Trophoblast cell (in vitro differentiated cells and primary cell): Measurements from ENCODE around the gene NMNAT2.

Experiments used
- DNase-seq, 2 donors: peaks; one replicate each; pipeline ENCODE4 v3.0.0-alpha.2; 2016
- H2AFZ ChIP-seq: 2 replicates; pipeline ENCODE4 v1.6.1; 2013; ENCODE audit warnings: low read length, moderate library complexity, mild to moderate bottlenecking; ENCODE audit not compliant: insufficient read depth, poor library complexity
- H2AK5ac ChIP-seq: 2 replicates; pipeline ENCODE4 v1.6.1; 2013; ENCODE audit warnings: mild to moderate bottlenecking, low read length
- H2BK120ac ChIP-seq: 2 replicates; pipeline ENCODE4 v1.6.1; 2013; ENCODE audit warnings: low read length, mild to moderate bottlenecking, moderate library complexity; ENCODE audit not compliant: insufficient read depth, poor library complexity
- H2BK12ac ChIP-seq: 2 replicates; pipeline ENCODE4 v1.6.1; 2013; ENCODE audit warnings: mild to moderate bottlenecking, low read length, moderate library complexity
- H2BK5ac ChIP-seq: 2 replicates; pipeline ENCODE4 v1.6.1; 2013; ENCODE audit warnings: low read length, low read depth, moderate library complexity, mild to moderate bottlenecking; ENCODE audit not compliant: poor library complexity
- H3K14ac ChIP-seq: 2 replicates; pipeline ENCODE4 v1.6.1; 2013; ENCODE audit warnings: mild to moderate bottlenecking, low read length
- H3K18ac ChIP-seq: 2 replicates; pipeline ENCODE4 v1.6.1; 2013; ENCODE audit warnings: mild to moderate bottlenecking, low read length
- H3K23ac ChIP-seq: 2 replicates; pipeline ENCODE4 v1.6.1; 2013; ENCODE audit warnings: low read length
- H3K27ac ChIP-seq: 2 replicates; pipeline ENCODE4 v1.5.1; 2013; ENCODE audit warnings: low read depth, mild to moderate bottlenecking, inconsistent platforms, low read length, moderate library complexity
- H3K27me3 ChIP-seq: 2 replicates; pipeline ENCODE4 v1.6.1; 2013; ENCODE audit warnings: inconsistent platforms, mild to moderate bottlenecking, low read length, moderate library complexity; ENCODE audit not compliant: insufficient read depth
- H3K36me3 ChIP-seq, 2 experiments: 1 replicate in 1 of 2; 2 replicates in 1 of 2; pipeline ENCODE4 v1.6.1; 2013; ENCODE audit warnings: low read length in 2 of 2, mild to moderate bottlenecking in 2 of 2, moderate library complexity in 1 of 2; ENCODE audit not compliant: insufficient read depth in 2 of 2, control insufficient read depth in 1 of 2
- H3K4ac ChIP-seq: 2 replicates; pipeline ENCODE4 v1.6.1; 2013; ENCODE audit warnings: low read depth, mild to moderate bottlenecking, low read length, moderate library complexity
- H3K4me1 ChIP-seq, 2 experiments: 1 replicate in 1 of 2; 2 replicates in 1 of 2; pipeline ENCODE4 v1.6.1; 2013; ENCODE audit warnings: low read length in 2 of 2, mild to moderate bottlenecking in 2 of 2, moderate library complexity in 1 of 2; ENCODE audit not compliant: insufficient read depth in 2 of 2, control insufficient read depth in 1 of 2
- H3K4me2 ChIP-seq: 2 replicates; pipeline ENCODE4 v1.6.1; 2013; ENCODE audit warnings: inconsistent platforms, mild to moderate bottlenecking, low read length, moderate library complexity
- H3K4me3 ChIP-seq: 2 replicates; pipeline ENCODE4 v1.5.1; 2013; ENCODE audit warnings: mild to moderate bottlenecking, low read depth, low read length, inconsistent platforms
- H3K79me1 ChIP-seq: one replicate; pipeline ENCODE4 v1.6.1; 2013; ENCODE audit warnings: low read length
- H3K79me2 ChIP-seq: 2 replicates; pipeline ENCODE4 v1.6.1; 2013; ENCODE audit warnings: low read length, mild to moderate bottlenecking; ENCODE audit not compliant: control insufficient read depth, insufficient read depth, poor library complexity
- H3K9ac ChIP-seq: 2 replicates; pipeline ENCODE4 v1.6.1; 2013; ENCODE audit warnings: mild to moderate bottlenecking, low read length
- H3K9me3 ChIP-seq: 2 replicates; pipeline ENCODE4 v1.6.1; 2013; ENCODE audit warnings: low read depth, mild to moderate bottlenecking, control low read depth, inconsistent platforms, low read length; ENCODE audit not compliant: insufficient read depth
- H4K12ac ChIP-seq: 2 replicates; pipeline ENCODE4 v1.6.1; 2013; ENCODE audit warnings: low read depth, mild to moderate bottlenecking, low read length, moderate library complexity
- H4K8ac ChIP-seq: 2 replicates; pipeline ENCODE4 v1.6.1; 2013; ENCODE audit warnings: low read depth, mild to moderate bottlenecking, low read length, moderate library complexity
- H4K91ac ChIP-seq: one replicate; pipeline ENCODE4 v1.6.1; 2013; ENCODE audit warnings: low read depth, mild to moderate bottlenecking, low read length, moderate library complexity
- WGBS: extraction: QIAGEN DNeasy Blood & Tissue Kit; methylation state at CpG from one replicate; pipeline ENCODE4 v1.1.7; 2013; ENCODE audit warnings: missing lambda C conversion rate; ENCODE audit not compliant: insufficient read length, insufficient coverage; ENCODE audit errors: extremely low coverage; 5-methylcytosine and 5-hydroxymethylcytosine counted together

Gene NMNAT2

DNA sequence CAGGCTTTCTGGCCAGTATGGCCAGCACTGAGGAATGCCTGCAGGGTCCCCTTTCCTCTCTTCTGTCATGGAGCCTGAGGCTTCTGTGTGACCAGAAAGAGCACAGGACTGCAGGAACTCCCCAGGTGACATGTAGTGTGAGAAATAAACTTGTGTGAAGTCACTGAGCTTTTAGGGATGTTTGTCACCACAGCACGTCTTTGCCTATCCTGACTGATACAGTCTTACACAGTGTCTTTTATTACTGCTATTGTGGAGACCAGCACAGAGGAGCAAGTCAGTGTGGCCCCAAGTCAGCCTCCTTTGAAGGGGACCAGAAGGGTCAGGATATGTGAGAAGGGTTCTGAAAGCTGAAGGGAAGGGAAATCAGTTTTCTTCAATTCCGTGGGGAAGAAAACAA is 129.6 kb downstream of the NMNAT2 start:
- Histone ChIP-seq H3K79me2 (no peaks in the 10 kb centered on the region), H2AFZ (no peak overlapping the region), H3K27ac (no peak overlapping the region), H2BK5ac (no peak overlapping the region), H3K4me1 (peaks cover 14 to 25% of the 10 kb centered on the region in 2 experiments), H3K27me3 (no peaks in the 10 kb centered on the region), H3K79me1 (peaks cover 9% of the 10 kb centered on the region), H2BK120ac (no peak overlapping the region), H2AK5ac (no peak overlapping the region), H4K12ac (no peak overlapping the region), H3K4ac (no peak overlapping the region), H3K9me3 (no peaks in the 10 kb centered on the region), H2BK12ac (no peak overlapping the region), H4K91ac (no peak overlapping the region), H3K18ac (no peak overlapping the region), H3K9ac (no peak overlapping the region), H3K4me2 (no peak overlapping the region), H4K8ac (no peak overlapping the region), H3K36me3 (peaks cover 0 to 4% of the 10 kb centered on the region in 2 experiments), H3K23ac (no peak overlapping the region), H3K14ac (no peak overlapping the region), H3K4me3 (no peak overlapping the region)
- DNase-seq = no peak
- no CpG with 5 or more reads among the region's 2 CpGs for WGBS

DNA sequence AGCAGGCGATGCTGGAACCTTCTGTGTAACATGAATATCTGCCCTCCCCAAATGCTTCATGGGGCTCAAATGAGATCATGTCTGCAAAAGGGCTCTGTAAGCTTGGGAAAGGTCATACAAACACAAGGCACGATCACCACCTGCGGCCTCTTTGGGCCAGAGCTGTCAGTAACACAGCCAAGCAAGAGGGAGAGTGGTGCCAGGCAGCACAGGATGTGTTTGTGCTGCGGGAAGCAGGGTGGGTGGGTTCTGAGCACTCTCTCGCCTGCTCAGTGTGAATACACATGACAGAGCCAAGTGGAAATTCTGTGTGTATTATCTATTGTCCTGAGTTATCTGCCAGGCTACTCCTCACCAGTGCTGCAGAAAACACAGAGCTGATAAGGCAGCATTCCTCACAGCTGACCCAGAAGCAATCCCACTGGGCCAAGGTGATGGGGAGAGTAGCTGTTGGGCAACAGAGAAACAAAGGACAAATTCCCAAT is 130.9 kb downstream of the NMNAT2 start:
- peak in 1 of 2 donors; percentile 53 for DNase-seq
- H3K27ac ChIP-seq = peak overlapping the region; percentile 31
- H3K14ac ChIP-seq = no peak overlapping the region
- H2BK5ac ChIP-seq = peak overlapping the region; percentile 18
- peak overlapping the region; percentile 25 for H4K91ac ChIP-seq
- no CpG with 5 or more reads among the region's 5 CpGs for WGBS
- H2AK5ac ChIP-seq = no peak overlapping the region
- no peaks in the 10 kb centered on the region for H3K27me3 ChIP-seq
- no peak overlapping the region for H4K12ac ChIP-seq
- no peak overlapping the region for H3K23ac ChIP-seq
- peaks cover 0 to 4% of the 10 kb centered on the region in 2 experiments for H3K36me3 ChIP-seq
- peaks cover 20% of the 10 kb centered on the region for H3K79me1 ChIP-seq
- peak overlapping the region; percentile 3 for H2BK120ac ChIP-seq
- no peak overlapping the region for H3K9ac ChIP-seq
- no peak overlapping the region for H3K18ac ChIP-seq
- H4K8ac ChIP-seq = no peak overlapping the region
- peaks cover 17 to 24% of the 10 kb centered on the region in 2 experiments for H3K4me1 ChIP-seq
- no peak overlapping the region for H3K4ac ChIP-seq
- H2AFZ ChIP-seq = no peak overlapping the region
- H3K4me3 ChIP-seq = no peak overlapping the region
- peak overlapping the region; percentile 37 for H2BK12ac ChIP-seq
- H3K9me3 ChIP-seq = no peaks in the 10 kb centered on the region
- H3K4me2 ChIP-seq = no peak overlapping the region
- peaks cover 2% of the 10 kb centered on the region for H3K79me2 ChIP-seq

DNA sequence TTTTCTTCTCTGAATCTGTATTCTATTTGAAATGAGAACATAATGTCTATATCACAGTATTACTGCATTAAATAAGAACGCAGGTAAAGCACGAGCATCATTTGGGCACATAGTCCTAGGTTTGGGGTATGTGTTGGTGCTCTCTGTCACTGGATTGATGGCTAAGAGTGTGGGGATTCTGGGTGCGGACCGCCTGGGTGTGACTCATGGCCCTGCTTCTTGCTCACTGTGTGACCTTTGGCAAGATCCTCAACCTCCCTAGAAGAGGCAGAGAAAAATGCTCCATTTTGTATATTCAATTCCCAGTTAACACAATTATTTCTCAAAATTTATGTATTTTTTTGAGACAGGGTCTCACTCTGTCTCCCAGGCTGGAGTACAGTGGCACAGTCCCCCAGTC is 132.4 kb downstream of the NMNAT2 start:
- H2AK5ac ChIP-seq = no peak overlapping the region
- peaks cover 22 to 23% of the 10 kb centered on the region in 2 experiments for H3K4me1 ChIP-seq
- H3K9me3 ChIP-seq = no peaks in the 10 kb centered on the region
- no CpG with 5 or more reads among the region's 4 CpGs for WGBS
- no peak overlapping the region for H3K27ac ChIP-seq
- H3K36me3 ChIP-seq = peaks cover 0 to 4% of the 10 kb centered on the region in 2 experiments
- no peak overlapping the region for H3K4ac ChIP-seq
- no peak overlapping the region for H4K12ac ChIP-seq
- H3K79me2 ChIP-seq = peaks cover 2% of the 10 kb centered on the region
- no peak overlapping the region for H3K4me3 ChIP-seq
- H3K4me2 ChIP-seq = no peak overlapping the region
- peaks cover 31% of the 10 kb centered on the region for H3K79me1 ChIP-seq
- H4K91ac ChIP-seq = no peak overlapping the region
- no peak overlapping the region for H2AFZ ChIP-seq
- no peak overlapping the region for H3K23ac ChIP-seq
- no peak overlapping the region for H2BK120ac ChIP-seq
- H2BK12ac ChIP-seq = no peak overlapping the region
- no peak overlapping the region for H3K18ac ChIP-seq
- no peak overlapping the region for H2BK5ac ChIP-seq
- H4K8ac ChIP-seq = no peak overlapping the region
- H3K14ac ChIP-seq = no peak overlapping the region
- no peaks in the 10 kb centered on the region for H3K27me3 ChIP-seq
- DNase-seq = no peak
- H3K9ac ChIP-seq = no peak overlapping the region

DNA sequence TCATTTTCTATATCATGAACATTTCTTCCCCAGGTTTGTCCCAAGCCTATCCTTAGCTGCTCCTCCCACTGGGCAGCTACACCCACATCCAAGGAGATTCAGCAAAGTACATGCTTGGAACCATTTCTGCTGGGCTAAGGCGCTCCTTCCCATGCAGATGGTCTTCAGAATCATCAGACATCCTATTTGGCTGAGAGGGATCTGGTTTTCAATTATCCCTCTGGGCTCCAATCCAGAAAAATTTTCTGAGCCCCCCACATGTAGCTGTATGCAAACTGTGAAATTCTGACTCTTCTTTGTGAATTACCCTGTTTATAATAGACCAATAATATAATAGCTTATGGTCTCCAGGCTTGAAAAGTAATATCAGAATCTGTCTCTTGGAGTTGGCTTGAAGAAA is 132.9 kb downstream of the NMNAT2 start:
- Histone ChIP-seq H2BK5ac (no peak overlapping the region), H3K36me3 (peaks cover 0 to 4% of the 10 kb centered on the region in 2 experiments), H2AFZ (no peak overlapping the region), H3K18ac (no peak overlapping the region), H4K91ac (no peak overlapping the region), H3K9ac (no peak overlapping the region), H3K14ac (no peak overlapping the region), H3K4me1 (peaks cover 20 to 23% of the 10 kb centered on the region in 2 experiments), H3K79me1 (peaks cover 31% of the 10 kb centered on the region), H3K27me3 (no peaks in the 10 kb centered on the region), H4K12ac (no peak overlapping the region), H4K8ac (no peak overlapping the region), H2BK120ac (no peak overlapping the region), H3K23ac (no peak overlapping the region), H2AK5ac (no peak overlapping the region), H3K9me3 (no peaks in the 10 kb centered on the region), H3K79me2 (peaks cover 2% of the 10 kb centered on the region), H2BK12ac (no peak overlapping the region), H3K4me2 (no peak overlapping the region), H3K27ac (no peak overlapping the region), H3K4ac (no peak overlapping the region), H3K4me3 (no peak overlapping the region)
- DNase-seq = no peak
- no CpG with 5 or more reads among the region's 1 CpG for WGBS
